IPS DF 6.9 (cell line): ENCODE data around the gene CALML3.
"Not testable (repeated sequence)": the region's sequence is repeated elsewhere in the genome, so short reads cannot be mapped to it uniquely, and the experiment has no call there.

ENCODE experiments used
- DNase-seq: peaks from one replicate; pipeline ENCODE4 v3.0.0-alpha.2; 2013; ENCODE audit warnings: low read depth, low spot score
- H3K27ac ChIP-seq: one replicate; pipeline ENCODE4 v1.5.1; 2013; ENCODE audit warnings: low read length, control low read depth
- H3K27me3 ChIP-seq: 2 replicates; pipeline ENCODE4 v1.6.1; 2013; ENCODE audit warnings: mild to moderate bottlenecking, low read length; ENCODE audit not compliant: control insufficient read depth, insufficient read depth
- H3K36me3 ChIP-seq: 2 replicates; pipeline ENCODE4 v1.6.1; 2013; ENCODE audit warnings: low read length; ENCODE audit not compliant: control insufficient read depth, insufficient read depth
- H3K4me1 ChIP-seq: 2 replicates; pipeline ENCODE4 v1.6.1; 2013; ENCODE audit warnings: low read length; ENCODE audit not compliant: control insufficient read depth, insufficient read depth
- H3K4me3 ChIP-seq: 2 replicates; pipeline ENCODE4 v1.5.1; 2013; ENCODE audit warnings: mild to moderate bottlenecking, low read length
- H3K9me3 ChIP-seq: 2 replicates; pipeline ENCODE4 v1.6.1; 2013; ENCODE audit warnings: low read length, inconsistent platforms; ENCODE audit not compliant: control insufficient read depth, insufficient read depth
- WGBS: extraction: QIAGEN DNeasy Blood & Tissue Kit; methylation state at CpG from one replicate; pipeline ENCODE4 v1.1.7; 2013; ENCODE audit warnings: mixed read lengths, missing lambda C conversion rate; ENCODE audit not compliant: insufficient read length, insufficient coverage; 5-methylcytosine and 5-hydroxymethylcytosine counted together

Gene CALML3

DNA sequence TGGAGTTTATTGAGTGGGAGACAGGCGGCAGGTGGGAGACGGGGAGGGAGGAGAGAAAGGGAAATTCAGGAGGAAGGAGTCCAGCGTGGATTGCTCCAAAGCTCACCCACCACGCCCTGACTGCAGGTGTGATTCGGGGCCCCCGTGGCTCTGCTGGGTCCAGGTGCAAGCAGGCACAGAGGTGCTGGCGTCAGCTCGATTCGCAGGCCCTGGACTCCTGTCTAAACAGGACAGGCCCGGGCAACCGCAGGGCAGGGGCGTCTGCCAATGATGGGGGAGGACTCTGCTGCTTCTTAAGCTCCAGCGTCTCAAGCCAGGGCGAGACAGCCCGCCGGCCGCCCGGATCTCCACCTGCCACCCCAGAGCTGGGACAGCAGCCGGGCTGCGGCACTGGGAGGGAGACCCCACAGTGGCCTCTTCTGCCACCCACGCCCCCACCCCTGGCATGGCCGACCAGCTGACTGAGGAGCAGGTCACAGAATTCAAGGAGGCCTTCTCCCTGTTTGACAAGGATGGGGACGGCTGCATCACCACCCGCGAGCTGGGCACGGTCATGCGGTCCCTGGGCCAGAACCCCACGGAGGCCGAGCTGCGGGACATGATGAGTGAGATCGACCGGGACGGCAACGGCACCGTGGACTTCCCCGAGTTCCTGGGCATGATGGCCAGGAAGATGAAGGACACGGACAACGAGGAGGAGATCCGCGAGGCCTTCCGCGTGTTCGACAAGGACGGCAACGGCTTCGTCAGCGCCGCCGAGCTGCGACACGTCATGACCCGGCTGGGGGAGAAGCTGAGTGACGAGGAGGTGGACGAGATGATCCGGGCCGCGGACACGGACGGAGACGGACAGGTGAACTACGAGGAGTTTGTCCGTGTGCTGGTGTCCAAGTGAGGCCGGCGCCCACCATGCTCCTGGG, at the start of gene CALML3:
CALML3 (plus strand) TSS at position 321 of the 920 bp plus-strand sequence; CDS start at position 446, 125 bp downstream.
- Histone ChIP-seq H3K27ac (no peak within 1 kb of the TSS), H3K4me1 (no peaks in the 10 kb centered on the region; the same call in 1 of the 2 replicates), H3K36me3 (no peaks in the 10 kb centered on the region), H3K27me3 (no peaks in the 10 kb centered on the region), H3K4me3 (no peak within 1 kb of the TSS), H3K9me3 (no peaks in the 10 kb centered on the region)
- no peak for DNase-seq
- WGBS, result no CpG with 5 or more reads among the region's 64 CpGs

DNA sequence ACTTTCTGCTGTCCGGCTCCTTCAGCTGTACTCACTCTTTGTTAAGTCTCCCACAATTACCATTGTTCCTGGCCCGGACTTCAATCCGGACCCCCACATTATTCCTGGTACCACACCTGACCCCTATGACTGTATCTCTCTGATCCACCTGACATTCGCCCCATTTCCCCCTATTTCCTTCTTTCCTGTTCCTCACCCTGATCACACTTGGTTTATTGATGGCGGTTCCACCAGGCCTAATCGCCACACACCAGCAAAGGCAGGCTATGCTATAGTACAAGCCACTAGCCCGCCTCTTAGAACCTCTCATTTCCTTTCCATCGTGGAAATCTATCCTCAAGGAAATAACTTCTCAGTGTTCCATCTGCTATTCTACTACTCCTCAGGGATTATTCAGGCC, 49.7 kb upstream of the CALML3 start:
- not testable (repeated sequence) for DNase-seq, H3K27ac ChIP-seq, H3K27me3 ChIP-seq, H3K36me3 ChIP-seq, H3K4me3 ChIP-seq, H3K9me3 ChIP-seq, H3K4me1 ChIP-seq
- WGBS, result no CpG with 5 or more reads among the region's 8 CpGs

DNA sequence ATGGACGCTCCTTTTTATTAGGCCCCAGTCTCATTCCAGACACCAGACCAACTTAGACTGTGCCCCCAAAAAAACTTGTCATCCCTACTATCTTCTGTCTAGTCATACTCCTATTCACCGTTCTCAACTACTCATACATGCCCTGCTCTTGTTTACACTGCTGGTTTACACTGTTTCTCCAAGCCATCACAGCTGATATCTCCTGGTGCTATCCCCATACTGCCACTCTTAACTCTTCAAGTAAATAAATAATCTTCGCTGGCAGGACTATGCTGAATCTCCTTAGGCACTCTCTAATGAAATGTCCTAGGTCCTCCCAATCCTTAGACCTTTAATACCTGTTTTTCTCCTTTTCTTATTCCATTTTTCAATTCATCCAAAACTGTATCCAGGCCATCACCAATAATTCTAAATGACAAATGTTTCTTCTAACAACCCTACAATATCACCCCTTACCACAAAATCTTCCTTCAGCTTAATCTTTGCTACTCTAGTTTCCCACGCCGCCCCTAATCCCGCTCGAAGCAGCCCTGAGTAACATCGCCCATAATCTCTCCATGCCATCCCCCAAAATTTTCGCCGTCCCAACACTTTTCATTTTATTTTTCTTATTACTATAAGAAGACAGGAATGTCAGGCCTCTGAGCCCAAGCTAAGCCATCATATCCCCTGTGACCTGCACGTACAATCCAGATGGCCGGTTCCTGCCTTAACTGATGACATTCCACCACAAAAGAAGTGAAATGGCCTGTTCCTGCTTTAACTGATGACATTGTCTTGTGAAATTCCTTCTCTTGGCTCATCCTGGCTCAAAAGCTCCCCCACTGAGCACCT, 48.6 kb upstream of the CALML3 start:
- H3K4me1 ChIP-seq, H3K4me3 ChIP-seq, H3K27ac ChIP-seq, H3K27me3 ChIP-seq, H3K9me3 ChIP-seq, DNase-seq, H3K36me3 ChIP-seq: not testable (repeated sequence)
- no CpG with 5 or more reads among the region's 12 CpGs for WGBS

DNA sequence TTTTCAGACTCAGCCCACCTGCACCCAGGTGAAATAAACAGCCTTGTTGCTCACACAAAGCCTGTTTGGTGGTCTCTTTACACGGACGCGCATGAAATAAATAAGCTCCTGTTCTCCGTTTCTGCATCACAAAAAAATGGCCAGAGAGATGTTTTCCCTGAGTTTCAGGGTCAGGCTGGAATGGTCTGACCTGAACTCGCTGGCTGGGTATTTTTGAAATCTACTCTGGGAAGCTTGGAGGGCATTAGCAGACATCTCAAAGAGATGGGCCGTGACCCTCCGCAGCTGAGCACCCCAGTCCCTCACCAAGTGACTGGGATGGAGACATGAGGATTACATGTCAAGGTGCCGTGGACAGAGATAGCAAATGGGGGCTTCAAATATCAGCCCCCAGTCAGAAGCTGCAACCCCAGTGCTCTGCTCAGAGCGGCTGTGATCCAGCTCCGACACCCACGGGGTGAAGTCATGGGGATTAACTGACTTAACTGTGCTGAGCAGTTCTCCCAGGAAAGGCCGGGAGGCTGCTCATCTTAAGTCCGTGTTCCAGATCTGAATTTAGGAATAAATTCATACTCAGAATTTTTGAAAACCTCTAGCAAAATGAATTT, 47.7 kb upstream of the CALML3 start:
- no peaks in the 10 kb centered on the region for H3K27me3 ChIP-seq
- H3K36me3 ChIP-seq, result no peaks in the 10 kb centered on the region
- no peak for DNase-seq
- H3K4me1 ChIP-seq, result peaks cover 4% of the 10 kb centered on the region
- no peaks in the 10 kb centered on the region for H3K9me3 ChIP-seq
- H3K4me3 ChIP-seq, result no peak overlapping the region
- no peak overlapping the region for H3K27ac ChIP-seq
- no CpG with 5 or more reads among the region's 13 CpGs for WGBS

DNA sequence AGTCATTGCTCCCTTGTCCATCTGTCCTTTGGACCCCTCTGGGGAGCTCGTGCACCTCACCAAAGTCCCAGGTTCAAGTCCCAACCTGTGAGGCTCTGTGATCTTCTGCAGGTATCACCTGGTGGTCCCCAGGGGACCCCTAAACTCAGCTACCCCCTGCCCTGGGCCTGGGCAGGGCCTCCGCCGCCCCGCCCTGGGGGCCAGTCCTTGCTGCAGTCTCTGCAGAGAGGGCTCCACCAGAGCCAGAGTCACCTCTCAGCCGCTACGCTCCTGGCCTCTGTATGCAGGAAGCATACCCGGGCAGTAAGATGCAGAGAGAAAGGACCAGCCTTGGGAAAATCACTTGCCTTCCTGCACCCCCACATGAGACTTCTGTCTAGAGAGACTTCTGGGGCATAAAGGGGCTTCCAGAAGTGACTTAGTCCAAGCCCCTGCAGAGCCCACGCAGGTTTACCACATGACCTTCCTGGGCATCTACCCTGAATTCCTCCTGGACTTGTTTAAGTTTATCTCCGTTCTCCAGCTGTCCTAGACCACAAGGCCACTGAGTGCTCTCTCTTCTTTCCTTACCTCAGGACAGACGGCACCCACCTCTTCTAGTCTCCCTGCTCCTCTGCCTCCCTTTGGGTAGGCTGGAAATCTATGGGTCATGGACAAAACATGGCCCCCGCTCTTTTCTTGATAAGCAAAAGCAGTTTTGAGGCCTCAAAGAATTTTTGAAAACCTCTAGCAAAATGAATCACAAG, 46.6 kb upstream of the CALML3 start:
- WGBS, result no CpG with 5 or more reads among the region's 11 CpGs
- no peaks in the 10 kb centered on the region for H3K9me3 ChIP-seq
- no peaks in the 10 kb centered on the region for H3K36me3 ChIP-seq
- DNase-seq, result no peak
- H3K4me3 ChIP-seq, result no peak overlapping the region
- H3K27me3 ChIP-seq, result no peaks in the 10 kb centered on the region
- H3K4me1 ChIP-seq, result peaks cover 4% of the 10 kb centered on the region
- H3K27ac ChIP-seq, result no peak overlapping the region

DNA sequence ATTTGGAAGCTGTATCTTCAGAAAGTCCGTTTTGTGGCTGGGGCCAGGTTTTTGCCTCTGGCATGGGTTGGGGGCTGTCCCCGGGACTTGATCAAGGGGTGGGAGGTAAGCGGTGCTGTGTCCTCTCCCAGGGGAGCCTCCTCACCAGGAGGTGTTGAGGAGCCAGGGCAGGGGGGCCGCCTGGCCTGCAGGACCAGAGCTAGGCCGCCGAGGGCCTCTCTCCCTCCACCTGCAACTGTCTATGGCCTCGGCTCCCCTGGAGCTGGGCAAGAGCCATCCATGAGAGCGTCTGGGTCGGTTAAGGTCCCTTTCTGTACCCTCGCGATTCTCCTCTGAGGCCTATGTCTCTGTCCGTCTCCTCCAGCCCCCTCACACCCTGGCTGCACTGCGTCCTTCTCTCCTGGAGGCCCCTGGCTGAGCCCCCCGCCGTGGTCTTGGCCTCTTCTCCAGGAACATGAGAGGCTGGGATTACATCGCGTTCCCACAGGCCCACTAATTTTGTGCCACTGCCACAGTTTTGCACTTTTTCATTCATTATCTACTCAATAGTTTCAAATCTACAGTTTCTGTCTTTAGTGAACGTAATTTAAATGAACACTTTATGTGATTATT, 46.0 kb upstream of the CALML3 start:
- WGBS, result no CpG with 5 or more reads among the region's 18 CpGs
- Histone ChIP-seq H3K9me3 (no peaks in the 10 kb centered on the region), H3K36me3 (no peaks in the 10 kb centered on the region), H3K27ac (no peak overlapping the region), H3K27me3 (no peaks in the 10 kb centered on the region), H3K4me3 (no peak overlapping the region), H3K4me1 (peaks cover 4% of the 10 kb centered on the region)
- DNase-seq, result no peak

DNA sequence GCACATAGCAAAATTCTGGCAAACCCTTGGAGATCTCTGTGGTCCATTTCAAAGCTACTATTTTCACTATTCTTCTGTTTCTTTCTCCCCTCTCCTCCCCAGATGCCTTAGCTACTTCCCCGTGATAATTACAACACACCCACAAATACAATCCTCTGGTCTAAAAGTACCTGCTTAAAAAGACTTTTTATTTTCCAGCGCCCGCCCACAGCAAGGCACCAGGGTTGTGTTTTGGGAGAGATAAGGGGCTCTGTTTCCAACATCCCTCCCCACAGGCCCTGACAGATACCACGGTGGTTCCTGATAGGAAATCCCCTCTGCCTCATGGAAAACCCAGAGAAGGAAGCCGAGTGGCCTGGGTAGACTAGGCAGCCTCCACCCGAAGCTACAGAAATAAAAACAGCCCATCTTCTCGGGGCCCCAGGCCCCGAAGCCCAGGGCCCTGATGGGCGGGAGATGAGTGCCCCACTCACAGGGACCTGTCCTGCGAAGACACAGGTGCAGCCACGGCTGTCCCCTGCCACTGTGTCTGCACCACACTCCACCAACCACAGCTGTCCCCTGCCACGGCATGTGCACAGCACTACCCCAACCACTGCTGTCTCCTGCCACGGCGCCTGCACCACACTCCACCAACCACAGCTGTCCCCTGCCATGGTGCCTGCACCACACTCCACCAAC, 45.1 kb upstream of the CALML3 start:
- H3K36me3 ChIP-seq, result no peaks in the 10 kb centered on the region
- H3K27ac ChIP-seq, result no peak overlapping the region
- H3K4me1 ChIP-seq, result peaks cover 4% of the 10 kb centered on the region
- no peaks in the 10 kb centered on the region for H3K27me3 ChIP-seq
- DNase-seq, result no peak
- no CpG with 5 or more reads among the region's 14 CpGs for WGBS
- H3K9me3 ChIP-seq, result no peaks in the 10 kb centered on the region
- no peak overlapping the region for H3K4me3 ChIP-seq

DNA sequence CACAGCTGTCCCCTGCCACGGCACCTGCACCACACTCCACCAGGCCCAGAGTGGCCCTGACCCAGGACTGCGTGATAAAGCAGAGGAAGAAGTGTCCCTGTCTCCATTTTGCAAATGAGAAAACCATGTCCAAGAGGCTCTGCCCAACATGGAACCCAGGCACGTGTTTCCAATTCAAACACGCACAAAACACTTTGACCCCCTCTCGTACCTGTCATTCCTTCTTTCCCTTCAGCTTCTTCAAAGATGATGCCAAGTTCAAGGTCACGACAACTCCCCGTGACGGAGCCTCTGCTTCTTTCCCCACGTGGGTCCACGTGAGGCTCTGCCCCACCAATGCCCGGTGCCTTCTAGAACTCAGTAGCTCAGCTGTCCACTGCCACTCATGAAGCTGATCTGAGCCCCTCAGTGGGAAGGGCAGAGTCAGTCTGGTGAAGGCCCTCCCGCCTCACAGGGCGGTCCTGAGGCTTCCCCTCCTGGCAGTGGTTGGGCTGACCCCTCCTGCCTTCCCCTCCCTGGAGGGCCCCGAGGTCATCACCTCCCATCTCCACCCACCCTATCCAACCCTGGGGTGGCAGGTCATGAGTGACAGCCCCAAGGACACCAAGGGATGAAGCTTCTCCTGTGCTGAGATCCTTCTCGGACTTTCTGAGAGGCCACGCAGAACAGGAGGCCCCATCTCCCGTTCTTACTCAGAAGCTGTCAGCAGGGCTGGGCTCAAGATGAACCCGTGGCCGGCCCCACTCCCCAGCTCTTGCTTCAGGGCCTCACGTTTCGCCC, 44.4 kb upstream of the CALML3 start:
- H3K27ac ChIP-seq, result no peak overlapping the region
- H3K4me3 ChIP-seq, result no peak overlapping the region
- no peaks in the 10 kb centered on the region for H3K27me3 ChIP-seq
- DNase-seq, result no peak
- H3K9me3 ChIP-seq, result no peaks in the 10 kb centered on the region
- no peaks in the 10 kb centered on the region for H3K36me3 ChIP-seq
- peaks cover 4% of the 10 kb centered on the region for H3K4me1 ChIP-seq
- WGBS, result no CpG with 5 or more reads among the region's 21 CpGs

DNA sequence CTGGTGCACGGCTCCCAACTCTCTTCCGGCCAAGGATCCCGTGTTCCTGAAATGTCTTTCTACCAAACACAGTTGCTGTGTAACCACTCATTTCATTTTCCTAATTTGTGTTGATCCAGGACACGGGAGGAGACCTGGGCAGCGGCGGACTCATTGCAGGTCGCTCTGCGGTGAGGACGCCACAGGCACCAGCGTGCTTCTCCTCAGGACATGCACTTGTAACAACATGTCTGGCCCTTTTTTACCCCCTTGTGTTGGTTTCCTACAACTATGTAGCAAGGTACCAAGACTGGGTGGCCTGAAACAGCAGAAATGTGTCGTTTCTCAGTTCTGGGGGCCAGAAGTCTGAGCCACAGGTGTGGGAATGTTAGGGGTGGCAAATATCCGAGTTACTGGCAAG, 43.6 kb upstream of the CALML3 start:
- no peak overlapping the region for H3K4me3 ChIP-seq
- H3K36me3 ChIP-seq, result no peaks in the 10 kb centered on the region
- peaks cover 4% of the 10 kb centered on the region for H3K4me1 ChIP-seq
- no CpG with 5 or more reads among the region's 12 CpGs for WGBS
- H3K9me3 ChIP-seq, result no peaks in the 10 kb centered on the region
- DNase-seq, result no peak
- no peak overlapping the region for H3K27ac ChIP-seq
- H3K27me3 ChIP-seq, result no peaks in the 10 kb centered on the region
